Thyroid gland (tissue), 4 donors: Measurements from ENCODE around the gene SYT9.

Experiments used
- CTCF ChIP-seq, 6 experiments: fragments of 200-600 bp in 3 of 6; fragments of 450-650 bp in 3 of 6; sonication (generic) in 3 of 6; IDR thresholded peaks; one replicate each; pipeline ENCODE4 v1.5.1; 2016 to 2019; ENCODE audit warnings: antibody characterized with exemption in 6 of 6, mild to moderate bottlenecking in 2 of 6, inconsistent platforms in 1 of 6, moderate library complexity in 1 of 6
- POLR2A ChIP-seq, 2 donors: fragments of 450-650 bp; IDR thresholded peaks; one replicate each; pipeline ENCODE4 v1.6.1; 2017; ENCODE audit warnings: antibody characterized with exemption in 2 of 2, mild to moderate bottlenecking in 2 of 2, moderate library complexity in 1 of 2

- no peak for TF ChIP-seq POLR2A (IDR thresholded peaks at IDR 0.05)
- TF ChIP-seq CTCF (IDR thresholded peaks at IDR 0.05) = no peak
Measured at GRCh38 chr11:7222619-7223018, 29.1 kb upstream of the SYT9 start.
